HG03442 (cell line): ENCODE data around the gene SGCD.
A peak's percentile ranks its signal among the peaks of the same experiment; 100 is the strongest.

Experiments
- ATAC-seq: cut with Tn5 transposase; IDR thresholded peaks from one replicate; pipeline ENCODE4 v1.9.1; 2021; ENCODE audit warnings: mild to moderate bottlenecking, moderate library complexity; ENCODE audit not compliant: unreplicated experiment

Gene SGCD

DNA sequence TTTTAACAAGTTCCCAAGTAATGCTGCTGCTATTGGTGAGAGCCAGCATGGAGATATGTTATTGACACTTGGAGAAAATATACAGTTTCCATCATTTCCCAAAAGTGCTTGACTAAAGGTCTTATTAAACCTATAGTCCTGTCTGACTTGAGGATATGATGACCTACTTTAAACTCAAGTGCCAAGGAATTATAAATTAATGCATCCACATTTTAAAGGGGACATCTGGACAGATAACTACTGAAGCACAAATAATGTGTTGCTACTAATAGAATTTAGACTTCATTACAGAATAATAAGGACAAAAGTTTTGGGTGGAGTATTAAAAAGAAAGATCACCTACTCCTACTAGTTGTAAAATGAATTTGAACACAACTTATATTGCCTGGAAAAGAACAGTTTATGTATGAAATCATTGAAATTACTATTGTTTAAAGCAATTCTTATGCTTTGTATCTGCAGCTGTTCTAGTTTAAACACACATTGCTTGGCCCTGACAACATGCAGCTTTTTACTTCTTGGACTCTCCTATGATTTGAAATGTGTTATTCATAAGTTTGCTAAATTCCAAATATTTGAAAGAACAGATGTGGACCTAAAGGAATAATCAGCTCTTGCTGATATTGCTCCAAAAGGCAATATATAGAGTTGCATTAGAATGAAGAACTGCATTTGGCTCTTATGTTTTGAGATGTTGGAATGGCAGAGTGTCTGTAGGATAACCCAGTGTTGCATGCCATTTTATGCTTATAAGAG, 73.4 kb downstream of the SGCD start:
- ATAC-seq = no peak

GRCh38 chr5:156401804-156402203, 74.8 kb downstream of the SGCD start:
- ATAC-seq = no peak

DNA sequence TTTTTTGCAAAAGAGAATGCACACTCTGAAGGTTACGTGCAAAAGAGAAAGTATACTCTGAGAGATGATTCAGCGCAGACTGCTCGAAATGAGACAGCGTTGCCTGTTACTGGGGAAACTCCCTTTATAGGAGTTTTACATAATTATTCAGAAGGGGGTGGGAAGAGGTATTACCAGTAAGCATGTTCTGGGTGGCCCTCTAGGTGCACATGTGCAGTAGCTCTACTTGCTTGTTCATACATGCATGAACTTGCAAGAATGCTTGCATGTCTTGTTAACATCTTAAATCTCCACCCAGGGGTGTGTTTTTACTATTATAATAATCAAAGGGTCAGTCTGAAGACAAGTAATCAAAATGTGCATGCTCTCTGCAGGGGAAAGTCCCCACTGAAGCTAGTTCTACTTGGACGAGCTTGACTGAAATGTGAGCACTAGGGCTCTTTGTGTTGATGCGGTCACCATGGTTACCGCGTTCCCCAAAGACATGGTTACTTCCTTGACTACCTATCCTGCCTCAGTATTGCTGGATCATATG, 75.5 kb downstream of the SGCD start:
- ATAC-seq = peak; percentile 98

DNA sequence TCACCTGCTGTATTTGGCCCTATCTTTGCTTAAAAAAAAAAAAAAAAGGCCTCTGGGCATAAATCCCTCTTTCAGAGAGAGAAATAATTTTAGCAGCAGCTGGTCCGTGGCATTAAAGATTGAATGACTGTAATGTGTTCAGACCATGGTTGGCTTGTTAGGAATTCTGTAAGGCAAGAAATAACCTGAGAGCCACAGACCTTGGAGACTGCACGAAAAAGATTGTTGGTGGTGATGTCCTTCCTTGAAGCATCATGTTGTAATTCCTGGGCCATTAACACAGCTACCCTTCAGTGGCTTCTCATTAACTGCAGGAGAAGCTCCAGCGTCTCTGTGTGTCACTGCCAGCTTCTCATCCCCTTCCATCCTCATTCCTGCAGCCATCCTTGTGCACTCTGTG, 79.0 kb downstream of the SGCD start:
- no peak for ATAC-seq

DNA sequence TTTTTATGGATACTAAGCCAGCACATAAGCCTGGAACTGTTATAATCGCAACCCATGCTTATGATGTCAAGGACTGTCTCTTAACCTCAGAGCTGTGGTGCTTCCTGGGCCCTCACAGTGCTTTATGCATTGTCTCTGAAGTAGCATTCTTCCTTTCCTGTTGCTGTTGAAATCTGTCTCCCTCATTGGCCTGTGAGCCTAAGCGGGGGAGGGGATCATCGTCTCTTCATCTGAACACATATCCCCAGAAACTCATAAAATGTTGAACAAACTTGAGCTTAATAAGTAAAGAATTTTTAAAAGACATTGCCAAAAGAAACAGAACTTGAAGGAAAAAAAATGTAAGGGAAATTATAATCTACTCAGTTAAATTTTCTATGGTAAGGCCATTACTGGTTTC, 80.3 kb downstream of the SGCD start:
- no peak for ATAC-seq

- ATAC-seq = no peak
These were observed 82.9 kb downstream of the SGCD start for GRCh38 chr5:156409834-156410233.

DNA sequence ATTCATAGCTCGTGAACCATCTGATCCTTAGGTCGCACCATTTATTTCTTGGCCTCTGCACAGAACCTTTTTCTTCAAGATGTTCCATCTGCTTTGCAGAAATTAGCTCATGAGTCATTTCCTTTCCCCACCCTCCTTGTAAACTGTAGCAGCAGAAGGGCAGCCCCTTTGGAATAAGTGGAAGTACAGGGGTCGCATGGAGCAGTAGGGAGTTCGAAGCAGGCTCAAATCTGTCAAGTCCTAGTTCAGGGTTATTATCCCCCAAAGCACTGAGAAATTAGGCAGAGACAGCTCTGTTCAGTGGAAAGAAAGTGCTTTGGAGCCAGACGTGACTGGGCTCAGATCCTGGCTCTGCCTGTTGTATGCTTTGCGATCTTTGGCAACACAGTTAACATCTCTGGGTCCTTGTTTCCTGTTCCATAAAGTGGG, 84.2 kb downstream of the SGCD start:
- no peak for ATAC-seq

GRCh38 chr5:156411957-156412356, 85.0 kb downstream of the SGCD start:
- ATAC-seq = no peak

DNA sequence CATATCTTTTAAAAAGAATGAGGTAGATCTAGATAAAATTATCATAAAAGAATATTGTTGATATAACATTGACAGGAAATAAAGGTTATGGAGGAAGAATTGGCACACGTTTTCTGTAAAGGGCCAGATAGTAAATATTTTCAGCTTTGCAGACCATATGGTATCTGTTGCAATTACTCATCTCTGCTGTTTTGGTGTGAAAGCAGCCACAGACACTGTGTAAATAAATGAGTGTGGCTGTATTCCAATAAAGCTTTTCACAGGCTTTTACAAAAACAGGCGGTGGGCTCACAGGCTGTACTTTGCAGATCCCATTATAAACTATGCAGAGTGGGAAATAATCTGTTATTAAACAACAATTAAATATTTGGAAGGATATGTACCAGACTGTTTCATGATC, 87.4 kb downstream of the SGCD start:
- ATAC-seq = no peak

- ATAC-seq = no peak
These were observed 92.7 kb downstream of the SGCD start for GRCh38 chr5:156419661-156420060.

DNA sequence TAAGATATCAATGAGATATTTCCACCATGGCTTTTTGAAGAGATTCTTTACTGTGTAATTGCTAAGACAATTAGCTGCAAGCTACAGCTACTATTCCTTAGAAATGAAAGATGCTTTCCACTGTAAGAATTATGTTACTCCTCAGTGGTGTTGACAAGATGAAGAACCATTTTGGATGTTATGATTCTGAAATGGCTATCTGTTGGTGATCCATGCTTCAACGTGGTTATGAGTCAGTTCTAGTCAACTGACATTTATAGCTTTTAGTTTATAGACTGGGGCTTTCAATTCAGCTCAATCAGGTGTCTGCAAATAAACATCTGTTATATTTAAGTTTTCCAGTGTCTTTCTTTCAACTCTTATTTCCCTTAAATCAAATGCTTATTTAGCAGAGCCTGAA, 93.7 kb downstream of the SGCD start:
- no peak for ATAC-seq

DNA sequence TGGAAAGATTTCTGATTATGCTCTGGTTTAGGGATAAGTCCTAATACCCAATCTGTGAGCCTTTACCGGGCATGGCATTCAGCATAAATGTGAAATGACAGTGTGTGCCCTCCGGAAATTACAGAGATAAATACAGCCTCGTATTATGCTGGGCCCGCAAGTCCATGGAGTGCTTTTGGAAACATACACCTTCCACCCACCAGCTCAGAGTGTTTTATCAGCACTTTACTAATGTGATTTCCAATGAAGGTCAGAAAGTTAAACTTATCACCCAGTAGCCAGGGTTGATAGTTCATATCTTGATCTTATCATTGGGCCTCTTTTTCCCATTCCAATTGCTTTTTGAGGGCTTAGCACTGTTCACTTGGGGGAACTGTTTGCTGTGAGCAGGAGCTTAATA, 94.8 kb downstream of the SGCD start:
- ATAC-seq = no peak

- ATAC-seq = no peak
These were observed 96.6 kb downstream of the SGCD start for GRCh38 chr5:156423597-156423996.

GRCh38 chr5:156427315-156427714, 100.4 kb downstream of the SGCD start:
- no peak for ATAC-seq

GRCh38 chr5:156431956-156432829, 105.2 kb downstream of the SGCD start:
- ATAC-seq = no peak

GRCh38 chr5:156432830-156433105, 105.8 kb downstream of the SGCD start:
- ATAC-seq = no peak

DNA sequence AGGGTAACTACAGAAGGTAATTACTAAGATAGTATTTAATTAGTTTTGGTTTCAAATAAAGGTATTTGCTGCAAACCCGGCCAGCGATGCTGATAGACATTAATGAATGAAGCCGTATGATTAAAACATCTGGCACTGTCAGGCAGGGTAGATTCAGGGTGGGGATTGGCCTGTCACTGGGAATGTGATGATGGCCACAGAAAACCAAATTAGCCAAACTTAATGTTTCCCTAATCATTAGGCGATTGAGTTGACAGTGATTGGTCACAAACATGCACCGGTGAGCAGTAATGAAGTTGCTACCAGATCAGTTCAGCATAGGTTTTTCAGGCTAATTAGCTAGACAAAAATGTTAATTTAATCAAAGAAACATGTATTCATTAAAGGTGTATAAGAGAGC, 107.5 kb downstream of the SGCD start:
- no peak for ATAC-seq

DNA sequence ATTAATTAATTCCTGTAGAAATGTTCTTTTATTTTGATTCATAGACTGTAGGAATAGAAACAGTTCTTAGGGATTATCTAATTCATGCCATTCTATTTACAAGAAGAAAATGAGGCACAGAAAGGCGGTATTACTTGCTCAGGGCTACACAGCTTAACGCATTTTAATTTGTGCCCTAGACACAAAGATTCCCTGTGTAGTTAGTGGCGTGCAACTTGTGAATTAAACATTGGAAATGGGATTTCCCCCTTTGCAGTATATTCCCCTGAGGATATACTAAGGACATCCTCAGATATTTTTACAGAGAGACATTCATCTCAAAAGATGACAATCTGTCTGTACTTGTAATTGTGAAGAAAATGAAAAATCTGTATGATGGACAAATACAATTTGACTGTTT, 108.1 kb downstream of the SGCD start:
- no peak for ATAC-seq

DNA sequence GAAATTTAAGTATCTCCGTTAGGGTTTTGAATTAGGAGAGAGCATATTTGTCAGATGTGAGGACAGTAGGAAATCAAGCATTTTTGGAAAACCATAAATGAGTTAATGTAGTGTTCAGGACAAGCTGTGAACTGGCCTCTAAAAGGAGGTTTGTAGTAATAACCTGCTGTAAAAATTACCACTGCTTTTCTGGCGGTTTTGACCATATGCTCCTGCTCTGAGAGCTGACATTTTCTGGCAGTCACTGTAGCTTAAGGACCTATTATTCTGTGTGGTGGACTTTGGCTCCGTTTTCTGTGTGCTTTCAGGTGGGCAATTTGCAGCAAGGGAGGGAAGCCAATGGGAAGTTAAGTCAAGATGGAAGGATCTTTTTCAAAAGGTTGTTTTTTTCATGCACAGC, 111.1 kb downstream of the SGCD start:
- no peak for ATAC-seq

DNA sequence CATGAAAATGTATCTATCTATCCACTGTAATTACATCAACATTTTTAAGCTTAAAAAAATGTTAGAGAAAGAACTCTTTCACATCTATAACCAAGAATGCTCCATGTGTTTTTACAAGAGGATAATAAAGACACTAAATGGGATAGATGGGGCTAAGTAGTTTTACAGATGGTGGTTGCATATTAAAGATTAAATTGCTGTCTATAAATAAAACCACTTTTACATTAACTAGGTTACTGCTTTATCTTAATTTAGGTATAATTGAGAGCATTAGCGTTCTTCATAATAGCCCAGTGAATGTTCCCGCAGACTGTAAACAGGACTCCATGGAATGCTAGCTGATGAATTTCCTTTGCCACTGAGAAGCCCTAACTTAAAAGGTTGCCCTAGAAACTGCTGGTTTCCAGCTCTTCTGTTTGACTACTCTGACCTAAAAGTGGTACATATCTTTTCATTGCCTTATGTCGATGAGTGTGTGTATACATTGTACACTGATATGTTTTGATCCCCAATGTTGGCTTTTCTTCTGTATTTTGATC, 117.9 kb downstream of the SGCD start:
- ATAC-seq = no peak

DNA sequence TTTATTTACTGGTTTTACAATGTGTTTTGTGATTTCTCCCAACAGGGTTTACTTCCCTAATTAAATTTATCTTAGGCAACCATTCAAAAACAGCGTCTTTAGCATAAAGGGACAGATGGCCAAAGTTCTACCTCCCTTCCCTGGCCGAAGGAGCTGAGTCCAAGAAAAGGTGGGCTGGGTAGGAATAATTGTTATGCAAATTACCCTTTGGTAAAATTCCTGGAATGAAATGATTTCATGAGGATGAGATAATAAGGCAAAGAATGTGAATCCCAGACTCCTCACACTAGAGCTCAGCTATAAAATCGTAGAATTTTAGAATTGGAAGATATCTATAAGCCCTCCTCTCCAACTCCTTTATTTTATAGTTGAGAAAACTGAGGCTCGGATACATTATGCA, 119.6 kb downstream of the SGCD start:
- no peak for ATAC-seq

DNA sequence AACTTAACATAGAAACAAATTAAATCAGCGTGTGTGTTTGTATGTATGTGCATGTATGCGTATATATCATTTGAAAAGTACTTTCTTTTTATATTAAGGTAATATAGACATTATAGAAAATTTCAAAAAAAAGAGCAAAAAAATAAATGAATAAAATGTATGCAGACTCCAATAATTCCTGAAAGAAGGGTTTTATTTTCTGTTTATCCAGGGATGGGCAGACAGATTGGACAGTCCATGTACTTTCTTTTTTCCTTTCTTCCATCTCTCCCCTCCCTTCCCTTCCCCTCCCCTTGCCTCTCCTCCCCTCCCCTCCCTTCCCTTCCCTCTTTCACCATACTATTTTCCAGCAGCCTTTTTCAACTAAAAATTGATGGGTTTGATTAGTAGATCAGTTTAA, 123.8 kb downstream of the SGCD start:
- no peak for ATAC-seq
